ENCODE measurements around the gene COL24A1. TPM values are rescaled to one million over a fixed set of nuclear protein-coding genes. Genes with fewer than 3 reads are reported as not detected.

COL24A1 gene
- total RNA-seq, 1 experiment from 2014 or later = 1.1 TPM

DNA sequence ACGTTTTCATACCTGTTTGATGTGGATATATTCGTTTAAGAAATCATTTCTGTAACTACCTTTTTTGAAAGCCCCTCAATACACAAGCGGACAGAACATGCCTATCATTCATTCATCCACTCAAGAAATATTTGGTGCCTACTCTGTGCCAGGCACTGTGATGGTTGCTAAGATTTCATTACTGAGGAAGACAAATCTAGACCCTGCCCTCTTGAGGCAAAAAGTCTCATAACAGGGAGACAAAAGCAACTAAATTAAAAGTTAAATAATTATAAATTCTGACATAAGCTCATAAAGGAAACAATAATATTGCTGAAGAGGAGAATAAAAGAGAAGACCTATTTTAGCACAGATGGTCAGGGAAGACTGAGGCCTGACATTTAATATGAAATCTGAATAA is 244.8 kb downstream of the COL24A1 start:
- no peaks in the 10 kb centered on the region for H3K36me3 Mint-ChIP-seq
- ATAC-seq (no peak), DNase-seq (ENCODE audit: low spot score) (no peak)
- no peaks in the 10 kb centered on the region for H3K27me3 Mint-ChIP-seq (ENCODE audit: low read depth)
- ChIA-PET POLR2A (no interaction called here), CTCF (interaction anchor here (0.7 to 1.0 kb wide), 9 partner anchors 8 to 604 kb away, joined by 3 to 4 read pairs (median 3); partner anchors contain the start of gene ZNHIT6)
- H3K4me1 Mint-ChIP-seq = no peaks in the 10 kb centered on the region
- H3K9me3 Mint-ChIP-seq = no peaks in the 10 kb centered on the region
- H3K4me3 Mint-ChIP-seq = no peak overlapping the region
- TF ChIP-seq, protein P1, sequence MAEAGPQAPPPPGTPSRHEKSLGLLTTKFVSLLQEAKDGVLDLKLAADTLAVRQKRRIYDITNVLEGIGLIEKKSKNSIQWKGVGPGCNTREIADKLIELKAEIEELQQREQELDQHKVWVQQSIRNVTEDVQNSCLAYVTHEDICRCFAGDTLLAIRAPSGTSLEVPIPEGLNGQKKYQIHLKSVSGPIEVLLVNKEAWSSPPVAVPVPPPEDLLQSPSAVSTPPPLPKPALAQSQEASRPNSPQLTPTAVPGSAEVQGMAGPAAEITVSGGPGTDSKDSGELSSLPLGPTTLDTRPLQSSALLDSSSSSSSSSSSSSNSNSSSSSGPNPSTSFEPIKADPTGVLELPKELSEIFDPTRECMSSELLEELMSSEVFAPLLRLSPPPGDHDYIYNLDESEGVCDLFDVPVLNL (CRISPR knock-in tag; IDR thresholded peaks at IDR 0.05; ENCODE audit: borderline replicate concordance, low read depth) = no peak
- no peak for TF ChIP-seq ETV6 (CRISPR knock-in tag; IDR thresholded peaks at IDR 0.05)
- TF ChIP-seq, protein P2, sequence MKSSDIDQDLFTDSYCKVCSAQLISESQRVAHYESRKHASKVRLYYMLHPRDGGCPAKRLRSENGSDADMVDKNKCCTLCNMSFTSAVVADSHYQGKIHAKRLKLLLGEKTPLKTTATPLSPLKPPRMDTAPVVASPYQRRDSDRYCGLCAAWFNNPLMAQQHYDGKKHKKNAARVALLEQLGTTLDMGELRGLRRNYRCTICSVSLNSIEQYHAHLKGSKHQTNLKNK (CRISPR knock-in tag; IDR thresholded peaks at IDR 0.05) = no peak
- TF ChIP-seq JAZF1 (CRISPR knock-in tag; IDR thresholded peaks at IDR 0.05) = no peak
- no peak for TF ChIP-seq ZNF416 (CRISPR knock-in tag; IDR thresholded peaks at IDR 0.05)
- TF ChIP-seq, protein P3, sequence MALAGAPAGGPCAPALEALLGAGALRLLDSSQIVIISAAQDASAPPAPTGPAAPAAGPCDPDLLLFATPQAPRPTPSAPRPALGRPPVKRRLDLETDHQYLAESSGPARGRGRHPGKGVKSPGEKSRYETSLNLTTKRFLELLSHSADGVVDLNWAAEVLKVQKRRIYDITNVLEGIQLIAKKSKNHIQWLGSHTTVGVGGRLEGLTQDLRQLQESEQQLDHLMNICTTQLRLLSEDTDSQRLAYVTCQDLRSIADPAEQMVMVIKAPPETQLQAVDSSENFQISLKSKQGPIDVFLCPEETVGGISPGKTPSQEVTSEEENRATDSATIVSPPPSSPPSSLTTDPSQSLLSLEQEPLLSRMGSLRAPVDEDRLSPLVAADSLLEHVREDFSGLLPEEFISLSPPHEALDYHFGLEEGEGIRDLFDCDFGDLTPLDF (CRISPR knock-in tag; IDR thresholded peaks at IDR 0.05) = no peak
- no peak for TF ChIP-seq FOXP1 (CRISPR knock-in tag; IDR thresholded peaks at IDR 0.05; ENCODE audit: borderline replicate concordance)
- TF ChIP-seq, protein P4, sequence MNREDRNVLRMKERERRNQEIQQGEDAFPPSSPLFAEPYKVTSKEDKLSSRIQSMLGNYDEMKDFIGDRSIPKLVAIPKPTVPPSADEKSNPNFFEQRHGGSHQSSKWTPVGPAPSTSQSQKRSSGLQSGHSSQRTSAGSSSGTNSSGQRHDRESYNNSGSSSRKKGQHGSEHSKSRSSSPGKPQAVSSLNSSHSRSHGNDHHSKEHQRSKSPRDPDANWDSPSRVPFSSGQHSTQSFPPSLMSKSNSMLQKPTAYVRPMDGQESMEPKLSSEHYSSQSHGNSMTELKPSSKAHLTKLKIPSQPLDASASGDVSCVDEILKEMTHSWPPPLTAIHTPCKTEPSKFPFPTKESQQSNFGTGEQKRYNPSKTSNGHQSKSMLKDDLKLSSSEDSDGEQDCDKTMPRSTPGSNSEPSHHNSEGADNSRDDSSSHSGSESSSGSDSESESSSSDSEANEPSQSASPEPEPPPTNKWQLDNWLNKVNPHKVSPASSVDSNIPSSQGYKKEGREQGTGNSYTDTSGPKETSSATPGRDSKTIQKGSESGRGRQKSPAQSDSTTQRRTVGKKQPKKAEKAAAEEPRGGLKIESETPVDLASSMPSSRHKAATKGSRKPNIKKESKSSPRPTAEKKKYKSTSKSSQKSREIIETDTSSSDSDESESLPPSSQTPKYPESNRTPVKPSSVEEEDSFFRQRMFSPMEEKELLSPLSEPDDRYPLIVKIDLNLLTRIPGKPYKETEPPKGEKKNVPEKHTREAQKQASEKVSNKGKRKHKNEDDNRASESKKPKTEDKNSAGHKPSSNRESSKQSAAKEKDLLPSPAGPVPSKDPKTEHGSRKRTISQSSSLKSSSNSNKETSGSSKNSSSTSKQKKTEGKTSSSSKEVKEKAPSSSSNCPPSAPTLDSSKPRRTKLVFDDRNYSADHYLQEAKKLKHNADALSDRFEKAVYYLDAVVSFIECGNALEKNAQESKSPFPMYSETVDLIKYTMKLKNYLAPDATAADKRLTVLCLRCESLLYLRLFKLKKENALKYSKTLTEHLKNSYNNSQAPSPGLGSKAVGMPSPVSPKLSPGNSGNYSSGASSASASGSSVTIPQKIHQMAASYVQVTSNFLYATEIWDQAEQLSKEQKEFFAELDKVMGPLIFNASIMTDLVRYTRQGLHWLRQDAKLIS (CRISPR knock-in tag; IDR thresholded peaks at IDR 0.05; ENCODE audit: borderline replicate concordance) = no peak
- TF ChIP-seq ZNF671 (CRISPR knock-in tag; IDR thresholded peaks at IDR 0.05) = no peak
- no peak for TF ChIP-seq NR1H2 (CRISPR knock-in tag; IDR thresholded peaks at IDR 0.05)
- no peak overlapping the region for H3K27ac Mint-ChIP-seq

DNA sequence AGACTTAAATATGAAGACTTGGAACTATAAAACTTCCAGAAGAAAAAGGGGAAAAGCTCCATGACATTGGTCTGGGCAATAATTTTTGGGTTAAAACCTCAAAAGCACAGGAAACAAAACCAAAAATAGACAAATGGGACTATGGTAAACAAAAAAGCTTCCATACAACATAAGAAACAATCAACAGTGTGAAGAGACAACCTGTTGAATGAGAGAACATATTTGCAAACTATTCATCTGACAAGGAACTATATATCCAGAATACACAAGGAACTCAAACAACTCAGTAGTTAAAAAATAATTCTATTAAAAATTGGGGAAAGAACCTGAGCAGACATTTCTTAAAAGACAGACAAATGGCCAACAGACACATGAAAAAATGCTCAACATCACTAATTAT is 255.7 kb downstream of the COL24A1 start:
- Mint-ChIP-seq H3K9me3 (no peaks in the 10 kb centered on the region), H3K4me1 (no peaks in the 10 kb centered on the region; the same call in 1 of the 2 replicates), H3K36me3 (no peaks in the 10 kb centered on the region), H3K4me3 (no peak overlapping the region), H3K27me3 (ENCODE audit: low read depth) (no peaks in the 10 kb centered on the region), H3K27ac (no peak overlapping the region)
- ATAC-seq = no peak
- POLR2A ChIA-PET = no interaction called here
- no peak for DNase-seq (ENCODE audit: low spot score)
- CTCF ChIA-PET = no interaction called here
- TF ChIP-seq, protein P5, sequence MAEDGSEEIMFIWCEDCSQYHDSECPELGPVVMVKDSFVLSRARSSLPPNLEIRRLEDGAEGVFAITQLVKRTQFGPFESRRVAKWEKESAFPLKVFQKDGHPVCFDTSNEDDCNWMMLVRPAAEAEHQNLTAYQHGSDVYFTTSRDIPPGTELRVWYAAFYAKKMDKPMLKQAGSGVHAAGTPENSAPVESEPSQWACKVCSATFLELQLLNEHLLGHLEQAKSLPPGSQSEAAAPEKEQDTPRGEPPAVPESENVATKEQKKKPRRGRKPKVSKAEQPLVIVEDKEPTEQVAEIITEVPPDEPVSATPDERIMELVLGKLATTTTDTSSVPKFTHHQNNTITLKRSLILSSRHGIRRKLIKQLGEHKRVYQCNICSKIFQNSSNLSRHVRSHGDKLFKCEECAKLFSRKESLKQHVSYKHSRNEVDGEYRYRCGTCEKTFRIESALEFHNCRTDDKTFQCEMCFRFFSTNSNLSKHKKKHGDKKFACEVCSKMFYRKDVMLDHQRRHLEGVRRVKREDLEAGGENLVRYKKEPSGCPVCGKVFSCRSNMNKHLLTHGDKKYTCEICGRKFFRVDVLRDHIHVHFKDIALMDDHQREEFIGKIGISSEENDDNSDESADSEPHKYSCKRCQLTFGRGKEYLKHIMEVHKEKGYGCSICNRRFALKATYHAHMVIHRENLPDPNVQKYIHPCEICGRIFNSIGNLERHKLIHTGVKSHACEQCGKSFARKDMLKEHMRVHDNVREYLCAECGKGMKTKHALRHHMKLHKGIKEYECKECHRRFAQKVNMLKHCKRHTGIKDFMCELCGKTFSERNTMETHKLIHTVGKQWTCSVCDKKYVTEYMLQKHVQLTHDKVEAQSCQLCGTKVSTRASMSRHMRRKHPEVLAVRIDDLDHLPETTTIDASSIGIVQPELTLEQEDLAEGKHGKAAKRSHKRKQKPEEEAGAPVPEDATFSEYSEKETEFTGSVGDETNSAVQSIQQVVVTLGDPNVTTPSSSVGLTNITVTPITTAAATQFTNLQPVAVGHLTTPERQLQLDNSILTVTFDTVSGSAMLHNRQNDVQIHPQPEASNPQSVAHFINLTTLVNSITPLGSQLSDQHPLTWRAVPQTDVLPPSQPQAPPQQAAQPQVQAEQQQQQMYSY (CRISPR knock-in tag; IDR thresholded peaks at IDR 0.05) = no peak
- TF ChIP-seq, protein P6, sequence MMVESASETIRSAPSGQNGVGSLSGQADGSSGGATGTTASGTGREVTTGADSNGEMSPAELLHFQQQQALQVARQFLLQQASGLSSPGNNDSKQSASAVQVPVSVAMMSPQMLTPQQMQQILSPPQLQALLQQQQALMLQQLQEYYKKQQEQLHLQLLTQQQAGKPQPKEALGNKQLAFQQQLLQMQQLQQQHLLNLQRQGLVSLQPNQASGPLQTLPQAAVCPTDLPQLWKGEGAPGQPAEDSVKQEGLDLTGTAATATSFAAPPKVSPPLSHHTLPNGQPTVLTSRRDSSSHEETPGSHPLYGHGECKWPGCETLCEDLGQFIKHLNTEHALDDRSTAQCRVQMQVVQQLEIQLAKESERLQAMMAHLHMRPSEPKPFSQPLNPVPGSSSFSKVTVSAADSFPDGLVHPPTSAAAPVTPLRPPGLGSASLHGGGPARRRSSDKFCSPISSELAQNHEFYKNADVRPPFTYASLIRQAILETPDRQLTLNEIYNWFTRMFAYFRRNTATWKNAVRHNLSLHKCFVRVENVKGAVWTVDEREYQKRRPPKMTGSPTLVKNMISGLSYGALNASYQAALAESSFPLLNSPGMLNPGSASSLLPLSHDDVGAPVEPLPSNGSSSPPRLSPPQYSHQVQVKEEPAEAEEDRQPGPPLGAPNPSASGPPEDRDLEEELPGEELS (CRISPR knock-in tag; IDR thresholded peaks at IDR 0.05) = no peak
- no peak for TF ChIP-seq ATF1 (CRISPR knock-in tag; IDR thresholded peaks at IDR 0.05)
- TF ChIP-seq, protein P7, sequence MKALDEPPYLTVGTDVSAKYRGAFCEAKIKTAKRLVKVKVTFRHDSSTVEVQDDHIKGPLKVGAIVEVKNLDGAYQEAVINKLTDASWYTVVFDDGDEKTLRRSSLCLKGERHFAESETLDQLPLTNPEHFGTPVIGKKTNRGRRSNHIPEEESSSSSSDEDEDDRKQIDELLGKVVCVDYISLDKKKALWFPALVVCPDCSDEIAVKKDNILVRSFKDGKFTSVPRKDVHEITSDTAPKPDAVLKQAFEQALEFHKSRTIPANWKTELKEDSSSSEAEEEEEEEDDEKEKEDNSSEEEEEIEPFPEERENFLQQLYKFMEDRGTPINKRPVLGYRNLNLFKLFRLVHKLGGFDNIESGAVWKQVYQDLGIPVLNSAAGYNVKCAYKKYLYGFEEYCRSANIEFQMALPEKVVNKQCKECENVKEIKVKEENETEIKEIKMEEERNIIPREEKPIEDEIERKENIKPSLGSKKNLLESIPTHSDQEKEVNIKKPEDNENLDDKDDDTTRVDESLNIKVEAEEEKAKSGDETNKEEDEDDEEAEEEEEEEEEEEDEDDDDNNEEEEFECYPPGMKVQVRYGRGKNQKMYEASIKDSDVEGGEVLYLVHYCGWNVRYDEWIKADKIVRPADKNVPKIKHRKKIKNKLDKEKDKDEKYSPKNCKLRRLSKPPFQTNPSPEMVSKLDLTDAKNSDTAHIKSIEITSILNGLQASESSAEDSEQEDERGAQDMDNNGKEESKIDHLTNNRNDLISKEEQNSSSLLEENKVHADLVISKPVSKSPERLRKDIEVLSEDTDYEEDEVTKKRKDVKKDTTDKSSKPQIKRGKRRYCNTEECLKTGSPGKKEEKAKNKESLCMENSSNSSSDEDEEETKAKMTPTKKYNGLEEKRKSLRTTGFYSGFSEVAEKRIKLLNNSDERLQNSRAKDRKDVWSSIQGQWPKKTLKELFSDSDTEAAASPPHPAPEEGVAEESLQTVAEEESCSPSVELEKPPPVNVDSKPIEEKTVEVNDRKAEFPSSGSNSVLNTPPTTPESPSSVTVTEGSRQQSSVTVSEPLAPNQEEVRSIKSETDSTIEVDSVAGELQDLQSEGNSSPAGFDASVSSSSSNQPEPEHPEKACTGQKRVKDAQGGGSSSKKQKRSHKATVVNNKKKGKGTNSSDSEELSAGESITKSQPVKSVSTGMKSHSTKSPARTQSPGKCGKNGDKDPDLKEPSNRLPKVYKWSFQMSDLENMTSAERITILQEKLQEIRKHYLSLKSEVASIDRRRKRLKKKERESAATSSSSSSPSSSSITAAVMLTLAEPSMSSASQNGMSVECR (CRISPR knock-in tag; IDR thresholded peaks at IDR 0.05; ENCODE audit: borderline replicate concordance) = no peak
- TF ChIP-seq CREB1 (CRISPR knock-in tag; IDR thresholded peaks at IDR 0.05) = no peak
- TF ChIP-seq, protein P8, sequence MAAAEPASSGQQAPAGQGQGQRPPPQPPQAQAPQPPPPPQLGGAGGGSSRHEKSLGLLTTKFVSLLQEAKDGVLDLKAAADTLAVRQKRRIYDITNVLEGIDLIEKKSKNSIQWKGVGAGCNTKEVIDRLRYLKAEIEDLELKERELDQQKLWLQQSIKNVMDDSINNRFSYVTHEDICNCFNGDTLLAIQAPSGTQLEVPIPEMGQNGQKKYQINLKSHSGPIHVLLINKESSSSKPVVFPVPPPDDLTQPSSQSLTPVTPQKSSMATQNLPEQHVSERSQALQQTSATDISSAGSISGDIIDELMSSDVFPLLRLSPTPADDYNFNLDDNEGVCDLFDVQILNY (CRISPR knock-in tag; IDR thresholded peaks at IDR 0.05) = no peak
